Stimulated activated CD8-positive, alpha-beta memory T cell treated with anti-CD3 and anti-CD28 coated beads, Interleukin-15, amount 100 ng/mL, for 24 hours (primary cell): ENCODE results near the gene ZNF35.
"Not testable (repeated sequence)": the region's sequence is repeated elsewhere in the genome, so short reads cannot be mapped to it uniquely, and the experiment has no call there.

Experiments
- DNase-seq: peaks from one replicate; pipeline ENCODE4 v3.0.0-alpha.2; 2020; ENCODE audit warnings: low read depth

The ZNF35 gene

DNA sequence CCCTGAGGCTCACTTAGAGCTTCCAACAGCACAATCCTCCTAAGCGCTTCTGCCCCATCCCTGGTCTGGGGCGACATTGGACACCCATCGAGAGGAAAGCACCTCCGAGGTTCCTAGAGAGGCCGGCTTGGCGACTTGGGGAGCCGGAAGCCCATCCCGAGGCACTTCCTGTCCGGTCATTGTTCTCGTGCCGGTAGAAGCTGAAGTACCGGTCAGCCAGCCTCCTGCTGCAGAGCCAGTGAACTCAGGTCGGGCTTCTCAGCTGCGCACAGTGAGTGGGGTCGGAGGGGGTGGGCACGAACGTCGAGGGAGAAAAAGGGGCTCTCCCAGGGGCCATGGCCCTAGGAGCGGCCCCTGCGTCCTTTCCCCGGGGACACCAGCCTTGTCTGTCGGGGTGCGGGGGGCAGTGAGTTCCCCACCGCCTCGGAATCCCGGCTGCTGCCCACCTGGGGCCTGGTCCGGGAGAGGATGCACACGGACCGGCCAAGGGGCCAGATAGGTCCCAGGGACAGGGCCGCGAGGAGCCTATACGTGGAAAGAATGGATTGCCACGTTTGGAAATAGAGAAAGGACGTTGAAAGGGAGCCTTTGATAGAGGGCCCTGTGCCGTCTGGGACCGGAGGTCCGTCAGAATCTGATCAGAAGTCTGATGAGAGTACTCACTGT, at the start of gene ZNF35:
TSS of gene ZNF35 (plus strand) at position 169 of the 666 bp plus-strand sequence. CDS start 2,336 bp downstream, outside the sequence.
- DNase-seq = no peak

DNA sequence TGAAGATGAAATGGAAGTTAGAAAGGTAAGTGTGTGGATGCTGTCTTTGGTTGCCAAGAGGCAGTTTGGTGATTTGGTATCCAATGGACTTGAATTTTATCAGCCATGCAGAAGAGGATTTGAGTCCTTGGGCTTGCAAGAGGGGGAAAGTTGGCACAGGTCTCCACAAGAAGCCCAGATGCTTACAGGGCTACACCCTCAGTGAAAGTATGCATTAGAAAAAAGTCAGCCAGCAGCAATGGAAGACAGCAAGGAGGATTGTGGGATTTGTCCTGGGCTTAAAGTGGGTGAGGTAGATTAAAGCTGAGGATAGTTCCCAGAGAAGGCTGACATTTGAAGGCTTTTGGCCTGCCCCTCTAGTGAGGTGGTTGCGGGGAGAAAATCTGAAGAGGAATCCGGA, 46.8 kb upstream of the ZNF35 start:
- DNase-seq = no peak

DNA sequence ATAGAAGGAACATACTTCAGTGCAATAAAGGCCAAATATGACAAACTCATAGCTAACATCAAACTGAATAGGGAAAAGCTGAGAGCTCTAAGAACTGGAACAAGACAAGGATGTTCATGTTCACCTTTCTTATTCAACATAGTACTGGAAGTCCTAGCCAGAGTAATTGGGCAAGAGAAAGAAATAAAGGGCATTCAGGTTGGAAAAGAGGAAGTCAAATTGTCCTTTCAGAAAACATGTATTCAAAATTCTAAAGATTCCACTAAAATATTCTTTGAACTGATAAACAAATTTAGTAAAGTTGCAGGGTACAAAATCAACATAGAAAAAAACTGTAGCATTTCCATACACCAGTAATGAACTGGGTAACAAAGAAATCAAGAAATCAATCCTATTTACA, 35.9 kb upstream of the ZNF35 start:
- DNase-seq = no peak

GRCh38 chr3:44624749-44625480, 23.6 kb upstream of the ZNF35 start, which contains the start of gene ZNF197:
TSS of gene ZNF197 (plus strand) at chr3:44625036. CDS start at chr3:44629155, 4,119 bp downstream.
- DNase-seq = peak; percentile 24

GRCh38 chr3:44628716-44629115, 19.8 kb upstream of the ZNF35 start:
- DNase-seq = no peak

DNA sequence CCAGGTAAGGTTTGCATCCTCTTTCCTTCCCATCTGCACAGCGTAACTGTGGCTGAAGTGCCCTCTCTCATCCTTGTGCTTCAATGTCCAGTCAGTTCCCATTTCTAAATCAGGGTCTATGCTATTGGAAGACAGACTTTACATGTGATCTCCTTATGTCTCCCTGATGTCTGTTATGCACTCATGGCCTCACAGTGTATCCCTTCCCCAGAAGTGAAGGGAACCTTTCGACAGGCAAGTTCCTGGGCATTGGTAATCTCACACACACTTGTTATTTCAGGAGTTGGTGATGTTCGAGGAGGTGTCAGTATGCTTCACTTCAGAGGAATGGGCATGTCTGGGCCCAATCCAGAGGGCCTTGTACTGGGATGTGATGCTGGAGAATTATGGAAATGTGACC, 16.3 kb upstream of the ZNF35 start:
- DNase-seq = no peak

DNA sequence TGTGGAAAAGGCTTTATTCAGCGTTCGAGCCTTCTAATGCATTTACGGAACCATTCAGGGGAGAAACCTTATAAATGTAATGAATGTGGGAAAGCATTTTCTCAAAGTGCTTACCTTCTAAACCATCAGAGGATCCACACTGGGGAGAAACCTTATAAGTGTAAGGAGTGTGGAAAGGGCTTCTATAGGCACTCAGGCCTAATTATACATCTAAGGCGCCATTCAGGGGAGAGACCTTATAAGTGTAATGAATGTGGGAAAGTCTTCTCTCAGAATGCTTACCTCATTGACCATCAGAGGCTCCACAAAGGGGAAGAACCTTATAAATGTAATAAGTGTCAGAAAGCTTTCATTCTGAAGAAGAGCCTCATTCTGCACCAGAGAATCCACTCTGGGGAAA, 6.2 kb upstream of the ZNF35 start:
- DNase-seq = no peak

DNA sequence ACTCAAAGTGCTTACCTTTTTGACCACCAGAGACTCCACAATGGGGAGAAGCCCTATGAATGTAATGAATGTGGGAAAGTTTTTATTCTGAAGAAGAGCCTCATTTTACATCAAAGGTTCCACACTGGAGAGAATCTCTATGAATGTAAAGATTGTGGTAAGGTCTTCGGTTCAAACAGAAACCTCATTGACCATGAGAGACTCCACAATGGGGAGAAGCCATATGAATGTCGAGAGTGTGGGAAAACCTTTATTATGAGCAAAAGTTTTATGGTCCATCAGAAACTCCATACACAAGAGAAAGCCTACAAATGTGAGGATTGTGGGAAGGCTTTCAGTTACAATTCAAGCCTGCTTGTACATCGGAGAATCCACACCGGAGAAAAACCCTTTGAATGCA, 5.5 kb upstream of the ZNF35 start:
- no peak for DNase-seq

DNA sequence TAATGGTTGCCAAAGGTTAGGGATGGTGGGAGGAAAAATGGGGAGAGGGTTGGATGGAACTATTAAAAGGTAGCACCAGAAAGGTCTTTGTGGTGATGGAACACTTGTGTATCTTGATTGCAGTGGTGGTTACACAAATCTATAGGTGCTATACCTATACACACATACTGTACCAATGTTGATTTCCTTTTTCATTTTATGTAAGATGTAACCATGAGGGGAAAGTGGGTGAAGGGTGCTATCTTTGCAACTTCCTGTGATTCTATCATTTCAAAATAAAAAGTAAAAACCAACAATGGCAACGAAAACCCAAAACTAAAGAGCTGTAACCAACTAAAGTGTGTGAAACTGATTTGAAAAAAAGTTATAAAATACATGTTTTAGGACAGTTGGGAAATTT, 761 bp upstream of the ZNF35 start:
- no peak for DNase-seq

- DNase-seq = no peak
Measured at GRCh38 chr3:44649709-44650108, 1.2 kb downstream of the ZNF35 start.

DNA sequence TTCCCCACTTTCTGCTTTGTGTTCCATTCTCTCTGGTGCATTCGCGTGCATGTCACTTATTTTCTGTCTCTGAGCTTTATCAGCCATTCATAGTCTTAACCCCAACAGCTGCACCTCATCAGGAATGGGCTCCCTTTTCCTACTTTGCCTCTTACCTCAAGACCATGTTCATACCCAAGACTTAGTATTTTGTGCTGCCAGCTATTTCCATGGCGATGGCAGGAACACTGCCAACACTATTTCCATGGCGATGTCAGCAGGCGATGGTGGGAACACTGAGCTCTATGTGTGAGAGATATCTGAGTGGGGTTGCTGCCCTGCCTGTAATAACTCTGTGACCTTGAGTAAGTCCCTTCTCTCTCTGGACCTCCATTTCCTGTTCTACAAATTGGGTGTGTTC, 5.5 kb downstream of the ZNF35 start:
- DNase-seq = no peak

GRCh38 chr3:44659015-44659414, 10.5 kb downstream of the ZNF35 start:
- DNase-seq = no peak

- no peak for DNase-seq
Measured at GRCh38 chr3:44659434-44659833, 10.9 kb downstream of the ZNF35 start.

- DNase-seq = no peak
Measured at GRCh38 chr3:44661189-44661588, 12.7 kb downstream of the ZNF35 start.

DNA sequence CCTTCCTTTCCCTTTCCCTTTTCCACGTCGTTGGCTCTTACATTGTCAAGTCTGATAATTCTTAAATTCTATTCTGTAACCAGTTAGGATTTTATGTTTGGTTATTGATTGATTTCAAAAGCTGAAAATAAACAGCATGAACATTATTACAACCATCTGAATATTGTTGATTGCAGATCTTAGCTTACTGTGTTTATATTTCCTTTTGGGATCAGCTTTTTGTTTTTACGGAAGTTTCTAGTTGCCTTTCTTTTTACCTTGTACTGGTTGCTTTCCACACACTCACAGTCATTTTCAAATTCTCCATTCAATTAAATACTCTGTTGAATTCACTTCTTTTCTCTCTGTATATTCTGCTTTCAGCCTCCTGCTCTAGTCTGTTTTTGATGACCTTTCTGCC, 16.6 kb downstream of the ZNF35 start:
- DNase-seq = no peak

- DNase-seq = no peak
Measured at GRCh38 chr3:44666346-44666745, 17.8 kb downstream of the ZNF35 start.

- DNase-seq = no peak
Measured at GRCh38 chr3:44669760-44670159, 21.2 kb downstream of the ZNF35 start.

- DNase-seq = not testable (repeated sequence)
Measured at GRCh38 chr3:44673466-44673865, 24.9 kb downstream of the ZNF35 start.

DNA sequence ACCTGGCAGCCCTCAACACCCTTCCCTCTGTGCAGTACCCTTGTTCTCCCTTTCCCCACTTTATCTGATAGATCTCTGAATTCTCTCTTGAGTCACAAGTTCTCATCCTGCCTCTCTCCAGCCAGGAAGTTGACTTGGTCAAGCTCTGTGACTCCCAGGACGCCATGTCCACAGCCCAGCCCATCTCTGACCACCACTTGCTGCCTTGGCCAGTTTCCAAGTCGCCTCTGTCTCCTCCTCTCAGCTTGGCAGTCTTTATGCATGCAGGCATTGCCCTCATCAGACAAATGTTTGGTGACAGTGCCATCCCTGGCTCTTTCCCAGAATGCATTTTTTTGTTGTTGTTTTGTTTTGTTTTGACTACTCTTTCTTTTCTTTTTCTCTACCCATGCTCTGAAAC, 25.7 kb downstream of the ZNF35 start:
- no peak for DNase-seq

- DNase-seq = no peak
Measured at GRCh38 chr3:44678480-44679116, 30.1 kb downstream of the ZNF35 start.

DNA sequence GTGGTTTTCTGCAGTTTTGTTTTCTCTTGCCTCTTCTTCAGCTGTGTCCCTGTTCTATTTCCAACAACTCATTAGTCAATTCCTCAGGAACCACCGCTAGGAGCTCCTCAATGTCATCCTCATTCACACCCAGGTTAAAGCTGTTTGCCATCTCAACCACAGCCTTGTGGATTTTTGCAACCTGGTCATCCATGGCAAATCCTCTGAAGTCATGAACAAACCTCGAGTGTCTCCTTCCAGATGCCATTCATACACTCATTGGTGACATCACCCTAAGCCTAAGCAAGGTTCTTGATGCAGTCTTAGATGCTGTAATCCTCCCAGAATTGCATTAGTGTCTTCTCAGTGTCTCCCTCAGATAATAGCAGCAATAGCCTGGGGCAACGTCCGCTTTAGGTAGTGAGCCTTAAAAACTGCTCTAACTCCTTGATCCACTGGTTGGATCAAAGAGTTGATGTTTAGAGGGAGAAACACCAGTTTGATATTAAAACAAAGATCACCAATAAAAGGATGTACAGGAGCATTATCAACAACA, 32.5 kb downstream of the ZNF35 start:
- no peak for DNase-seq

GRCh38 chr3:44682182-44682896, 33.8 kb downstream of the ZNF35 start:
- no peak for DNase-seq
